HG03103 (cell line): ENCODE measurements around the gene TSPAN19.

Experiments used
- ATAC-seq: cut with Tn5 transposase; IDR thresholded peaks from one replicate; pipeline ENCODE4 v1.9.1; 2021; ENCODE audit warnings: low read depth; ENCODE audit not compliant: unreplicated experiment

TSPAN19 gene

GRCh38 chr12:85002778-85003296, 33.2 kb downstream of the TSPAN19 start:
- no peak for ATAC-seq

GRCh38 chr12:85000729-85001128, 35.3 kb downstream of the TSPAN19 start:
- ATAC-seq = no peak

- no peak for ATAC-seq
Measured at GRCh38 chr12:84998341-84998740, 37.7 kb downstream of the TSPAN19 start.

GRCh38 chr12:84996759-84997158, 39.3 kb downstream of the TSPAN19 start:
- ATAC-seq = no peak

GRCh38 chr12:84995641-84996040, 40.4 kb downstream of the TSPAN19 start:
- no peak for ATAC-seq

GRCh38 chr12:84994426-84994825, 41.7 kb downstream of the TSPAN19 start:
- ATAC-seq = no peak

GRCh38 chr12:84986586-84986985, 49.5 kb downstream of the TSPAN19 start:
- ATAC-seq = no peak

- no peak for ATAC-seq
Measured at GRCh38 chr12:84986117-84986516, 50.0 kb downstream of the TSPAN19 start.

- ATAC-seq = no peak
Measured at GRCh38 chr12:84983289-84983688, 52.8 kb downstream of the TSPAN19 start.

- no peak for ATAC-seq
Measured at GRCh38 chr12:84982888-84983287, 53.2 kb downstream of the TSPAN19 start.

GRCh38 chr12:84978921-84979320, 57.2 kb downstream of the TSPAN19 start:
- ATAC-seq = no peak

GRCh38 chr12:84976133-84976532, 59.9 kb downstream of the TSPAN19 start:
- ATAC-seq = no peak

- ATAC-seq = no peak
Measured at GRCh38 chr12:84974155-84974815, 61.8 kb downstream of the TSPAN19 start.

GRCh38 chr12:84973026-84973425, 63.1 kb downstream of the TSPAN19 start:
- ATAC-seq = no peak

- ATAC-seq = no peak
Measured at GRCh38 chr12:84969226-84969625, 66.9 kb downstream of the TSPAN19 start.
